Gastroesophageal sphincter (tissue), 4 donors: ENCODE results near the gene TYW1. TPM values are rescaled to one million over a fixed set of nuclear protein-coding genes. Genes with fewer than 3 reads are reported as not detected.
"Not testable (repeated sequence)": the region's sequence is repeated elsewhere in the genome, so short reads cannot be mapped to it uniquely, and the experiment has no call there.

Experiments
- ATAC-seq: fragments of 150-250 bp; one replicate; pipeline ENCODE4 v1.9.1; 2016; ENCODE audit warnings: mild to moderate bottlenecking, moderate library complexity
- H3K27ac ChIP-seq, 4 donors: fragments of 200-600 bp; sonication (generic) in 3 of 4; 1 replicate in 3 of 4; 2 replicates in 1 of 4; pipeline ENCODE4 v1.5.1; 2016 to 2019
- H3K27me3 ChIP-seq: fragments of 200-600 bp; sonication (generic); one replicate; pipeline ENCODE4 v1.5.1; 2019
- H3K36me3 ChIP-seq, 2 donors: fragments of 200-600 bp; sonication (generic); one replicate each; pipeline ENCODE4 v1.5.1; 2019; ENCODE audit warnings: control low read depth in 1 of 2
- H3K4me1 ChIP-seq, 3 donors: fragments of 200-600 bp; sonication (generic); 1 replicate in 2 of 3; 2 replicates in 1 of 3; pipeline ENCODE4 v1.5.1; 2016 to 2019; ENCODE audit warnings: control low read depth in 2 of 3
- H3K4me3 ChIP-seq, 2 donors: fragments of 200-600 bp; sonication (generic); one replicate each; pipeline ENCODE4 v1.5.1; 2019; ENCODE audit warnings: mild to moderate bottlenecking in 1 of 2, moderate library complexity in 1 of 2
- H3K9me3 ChIP-seq, 3 donors: fragments of 200-600 bp; sonication (generic); one replicate each; pipeline ENCODE4 v1.5.1; 2017 to 2019; ENCODE audit warnings: control low read depth in 2 of 3
- CTCF ChIP-seq, 4 experiments: fragments of 200-600 bp in 2 of 4; fragments of 450-650 bp in 2 of 4; sonication (generic) in 1 of 4; IDR thresholded peaks; one replicate each; pipeline ENCODE4 v1.5.1; 2017 to 2019; ENCODE audit warnings: antibody characterized with exemption in 4 of 4, mild to moderate bottlenecking in 2 of 4, moderate library complexity in 2 of 4
- EP300 ChIP-seq: sonication (generic); formaldehyde crosslinking; IDR thresholded peaks from one replicate; pipeline ENCODE4 v1.6.1; 2017; ENCODE audit warnings: antibody characterized with exemption, mild to moderate bottlenecking
- POLR2A ChIP-seq, 2 donors: fragments of 450-650 bp; IDR thresholded peaks; one replicate each; pipeline ENCODE4 v1.6.1; 2017; ENCODE audit warnings: antibody characterized with exemption in 2 of 2, mild to moderate bottlenecking in 2 of 2, moderate library complexity in 1 of 2
- POLR2AphosphoS5 ChIP-seq: sonication (generic); formaldehyde crosslinking; IDR thresholded peaks from one replicate; pipeline ENCODE4 v1.6.1; 2017; ENCODE audit warnings: antibody characterized with exemption
- WGBS, 2 donors: methylation state at CpG; one replicate each; pipeline ENCODE4 v1.1.5; 2018; ENCODE audit warnings: low coverage in 1 of 2; 5-methylcytosine and 5-hydroxymethylcytosine counted together
- total RNA-seq, 4 donors: library from RNA; depleted of rRNA; stranded (reverse); fragments of >200 nt; gene quantifications; one replicate each; pipeline ENCODE4 v1.1.0, GENCODE V29; 2016

The TYW1 gene
- total RNA-seq, 4 donors from 2014 or later = 11.7 to 30.2 (median 14.6) TPM

DNA sequence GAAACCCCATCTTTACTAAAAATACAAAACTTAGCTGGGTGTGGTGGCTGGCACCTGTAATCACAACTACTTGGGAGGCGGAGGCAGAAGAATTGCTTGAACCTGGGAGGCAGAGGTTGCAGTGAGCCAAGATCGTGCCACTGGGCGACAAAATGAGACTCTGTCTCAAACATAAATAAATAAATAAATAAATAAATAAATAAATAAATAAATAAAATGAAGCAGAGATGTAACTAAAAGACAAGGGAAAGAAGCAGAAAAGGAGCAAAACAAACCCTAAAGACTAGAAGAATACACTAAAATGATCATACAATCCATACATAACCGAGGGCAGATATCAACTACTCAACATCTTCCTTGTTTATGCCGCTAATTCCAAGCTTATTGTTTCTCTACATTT lies 209.8 kb downstream of the TYW1 start:
- H3K27me3 ChIP-seq = no peaks in the 10 kb centered on the region
- peaks cover 0 to 8% of the 10 kb centered on the region in 2 donors for H3K36me3 ChIP-seq
- no peak for ATAC-seq
- no peaks in the 10 kb centered on the region for H3K9me3 ChIP-seq
- TF ChIP-seq CTCF (IDR thresholded peaks at IDR 0.05) (no peak), POLR2AphosphoS5 (no peak), EP300 (no peak), POLR2A (IDR thresholded peaks at IDR 0.05) (no peak)
- 96 to 100% methylated on average over 2 of the region's 5 CpGs for WGBS, 2 donors
- H3K4me1 ChIP-seq = no peaks in the 10 kb centered on the region
- H3K27ac ChIP-seq = no peak overlapping the region
- H3K4me3 ChIP-seq = no peak overlapping the region

DNA sequence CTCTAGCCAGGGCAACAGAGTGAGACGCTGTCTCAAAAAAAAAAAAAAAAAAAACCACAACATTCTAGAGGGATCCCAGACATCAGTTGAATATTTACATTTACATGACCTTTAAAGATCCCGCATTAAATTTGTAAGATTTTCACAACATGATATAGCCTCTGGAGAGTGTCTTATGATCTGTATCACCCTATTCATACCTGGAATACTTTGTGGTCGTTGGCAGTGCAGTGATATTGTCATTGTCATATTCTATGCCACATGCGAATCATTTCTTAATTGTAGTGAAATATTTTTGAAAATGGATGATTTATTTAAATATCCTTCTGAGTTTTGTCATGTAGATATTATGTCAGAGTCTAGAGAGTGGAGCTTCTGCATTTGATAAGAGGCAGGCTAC lies 212.0 kb downstream of the TYW1 start:
- peaks cover 0 to 11% of the 10 kb centered on the region in 2 donors for H3K36me3 ChIP-seq
- H3K4me1 ChIP-seq, H3K4me3 ChIP-seq, H3K27me3 ChIP-seq, H3K9me3 ChIP-seq, H3K27ac ChIP-seq, ATAC-seq: not testable (repeated sequence)
- WGBS, 2 donors = 69 to 88% methylated on average over 3 to 4 of the region's 4 CpGs

DNA sequence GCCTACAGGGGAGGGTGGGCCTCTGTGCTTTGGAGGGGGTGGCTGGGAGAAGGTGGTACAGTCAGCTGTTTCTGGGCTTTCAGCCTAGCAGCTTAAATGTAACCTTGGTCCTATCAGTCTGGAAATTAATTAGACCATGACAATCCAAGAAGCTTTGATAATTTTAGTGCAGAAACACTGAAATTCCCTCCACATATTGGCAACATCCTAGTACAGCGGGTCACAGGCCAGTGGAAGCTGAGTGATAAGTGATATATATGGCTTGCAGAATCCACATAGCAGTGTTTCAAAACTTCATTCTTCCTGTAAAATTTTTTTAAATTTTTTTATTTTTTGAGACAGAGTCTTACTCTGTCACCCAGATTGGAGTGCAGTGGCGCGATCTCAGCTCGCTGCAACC lies 212.6 kb downstream of the TYW1 start:
- Histone ChIP-seq H3K27ac (no peak overlapping the region), H3K9me3 (no peaks in the 10 kb centered on the region), H3K27me3 (no peaks in the 10 kb centered on the region), H3K4me3 (no peak overlapping the region), H3K36me3 (peaks cover 0 to 11% of the 10 kb centered on the region in 2 donors), H3K4me1 (no peaks in the 10 kb centered on the region)
- TF ChIP-seq POLR2A (IDR thresholded peaks at IDR 0.05) = no peak
- no peak for TF ChIP-seq EP300
- TF ChIP-seq POLR2AphosphoS5 = no peak
- TF ChIP-seq CTCF (IDR thresholded peaks at IDR 0.05) = no peak
- WGBS, 2 donors = 86 to 96% methylated on average over 1 to 4 of the region's 4 CpGs
- ATAC-seq = no peak

GRCh38 chr7:67210567-67210966 lies 213.9 kb downstream of the TYW1 start:
- WGBS, 2 donors = 91 to 92% methylated on average over 7 of the region's 7 CpGs
- ATAC-seq = no peak

DNA sequence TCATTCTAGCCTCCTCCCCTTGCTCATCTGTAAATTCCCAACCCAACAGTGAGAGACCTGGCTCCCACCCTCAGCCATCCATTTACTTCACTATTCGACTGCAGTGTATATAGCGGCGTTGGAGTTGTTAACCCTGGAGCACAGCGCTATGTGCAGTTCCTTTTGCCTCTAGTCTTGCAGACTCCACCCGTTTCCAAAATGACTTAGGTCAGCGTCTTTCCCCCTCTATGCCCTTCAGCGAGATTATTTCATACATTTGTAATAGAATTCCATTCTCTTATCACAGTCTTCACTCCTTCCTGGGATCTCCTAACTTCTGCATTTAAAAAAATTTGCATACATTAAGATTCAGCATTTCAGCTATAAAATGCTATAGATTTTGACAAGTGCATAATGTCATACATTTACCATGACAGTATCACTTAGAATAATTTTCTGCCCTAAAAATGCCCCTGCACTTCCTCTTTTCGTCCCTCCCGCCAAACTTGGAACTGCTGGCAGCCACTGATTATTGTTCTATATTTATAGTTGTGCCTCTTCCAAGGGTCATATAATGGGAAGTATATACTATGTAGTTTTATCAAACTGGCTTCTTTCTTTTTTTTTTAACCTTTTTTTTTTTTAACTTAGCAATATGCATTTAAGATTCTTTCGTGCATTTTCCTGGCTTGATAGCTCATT lies 215.2 kb downstream of the TYW1 start:
- H3K27ac ChIP-seq, H3K4me1 ChIP-seq, ATAC-seq, H3K36me3 ChIP-seq, H3K27me3 ChIP-seq, H3K9me3 ChIP-seq, H3K4me3 ChIP-seq: not testable (repeated sequence)
- WGBS, 2 donors = 75 to 85% methylated on average over 6 to 10 of the region's 10 CpGs

More at GRCh38 chr7:67210567-67210966, 213.9 kb downstream of the TYW1 start:
- no peaks in the 10 kb centered on the region for H3K27me3 ChIP-seq
- H3K4me1 ChIP-seq = no peaks in the 10 kb centered on the region
- H3K4me3 ChIP-seq = no peak overlapping the region
- H3K27ac ChIP-seq = no peak overlapping the region
- TF ChIP-seq CTCF (IDR thresholded peaks at IDR 0.05) (no peak), POLR2A (IDR thresholded peaks at IDR 0.05) (no peak), EP300 (no peak), POLR2AphosphoS5 (no peak)
- no peaks in the 10 kb centered on the region for H3K9me3 ChIP-seq
- peaks cover 0 to 11% of the 10 kb centered on the region in 2 donors for H3K36me3 ChIP-seq

DNA sequence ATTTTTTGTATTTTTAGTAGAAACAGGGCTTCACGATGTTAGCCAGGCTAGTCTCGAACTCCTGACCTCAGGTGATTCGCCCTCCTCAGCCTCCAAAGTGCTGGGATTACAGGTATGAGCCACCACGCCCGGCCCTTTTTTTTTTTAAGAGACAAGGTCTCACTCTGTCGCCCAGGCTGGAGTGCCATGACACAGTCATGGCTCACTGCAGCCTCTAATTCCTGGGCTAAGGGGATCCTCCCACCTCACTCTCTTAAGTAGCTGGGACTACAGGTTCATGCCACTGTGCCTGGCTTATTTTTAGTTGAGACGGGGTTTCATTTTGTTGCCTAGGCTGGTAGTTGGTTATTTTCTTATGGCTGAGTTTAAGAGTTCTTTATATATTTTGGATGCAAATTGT lies 216.4 kb downstream of the TYW1 start:
- H3K36me3 ChIP-seq, H3K9me3 ChIP-seq, ATAC-seq, H3K27ac ChIP-seq, H3K27me3 ChIP-seq, H3K4me1 ChIP-seq, H3K4me3 ChIP-seq: not testable (repeated sequence)
- 97% methylated on average over 6 of the region's 7 CpGs; no CpG with 5 or more reads in 1 of the 2 donors for WGBS, 2 donors

DNA sequence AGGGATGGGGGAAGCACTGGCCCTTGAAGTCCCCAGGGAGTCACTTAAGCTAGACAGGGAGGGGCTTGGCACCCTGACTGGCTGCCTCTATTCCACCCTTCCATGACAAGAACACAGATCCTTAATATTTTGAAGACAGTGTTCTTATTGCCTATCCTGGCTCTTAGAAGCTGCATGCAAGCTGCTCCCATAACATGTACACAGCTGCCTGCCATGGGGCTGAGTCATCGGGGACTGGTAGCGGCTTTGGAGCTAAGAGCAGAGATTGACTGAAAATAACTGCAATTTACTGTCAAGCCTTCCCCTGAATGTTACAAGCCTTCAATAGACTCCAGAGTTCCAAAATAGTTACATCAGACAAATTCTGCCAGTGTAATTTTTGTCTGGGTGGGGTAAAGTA lies 226.9 kb downstream of the TYW1 start:
- H3K27ac ChIP-seq, H3K4me3 ChIP-seq, H3K9me3 ChIP-seq, H3K27me3 ChIP-seq, H3K36me3 ChIP-seq, H3K4me1 ChIP-seq: not testable (repeated sequence)
- peak; percentile 61 for ATAC-seq
- WGBS, 2 donors = 18% methylated on average over 2 of the region's 2 CpGs; no CpG with 5 or more reads in 1 of the 2 donors

GRCh38 chr7:67226340-67226907 lies 229.8 kb downstream of the TYW1 start:
- H3K9me3 ChIP-seq, H3K27me3 ChIP-seq, H3K27ac ChIP-seq, H3K4me3 ChIP-seq, H3K36me3 ChIP-seq, ATAC-seq, H3K4me1 ChIP-seq: not testable (repeated sequence)
- WGBS, 2 donors = 41 to 64% methylated on average over 4 to 5 of the region's 5 CpGs

DNA sequence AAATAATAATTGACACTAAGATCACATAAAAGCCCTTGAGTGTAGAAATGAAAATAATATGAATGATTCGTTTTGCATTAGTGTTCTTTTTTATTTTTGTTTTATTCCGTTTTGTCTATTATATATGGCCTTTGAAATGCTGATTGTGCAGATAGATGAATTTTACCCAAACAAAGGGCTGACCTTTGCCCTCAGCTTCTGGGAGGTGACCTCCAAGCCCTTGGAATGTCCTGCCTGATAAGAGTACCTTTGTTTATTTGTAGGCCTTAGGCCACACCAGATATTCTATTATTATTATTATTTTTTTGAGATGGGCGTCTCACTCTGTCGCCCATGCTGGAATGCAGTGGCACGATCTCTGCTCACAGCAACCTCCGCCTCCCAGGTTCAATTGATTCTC lies 230.3 kb downstream of the TYW1 start:
- H3K27ac ChIP-seq, H3K4me3 ChIP-seq, ATAC-seq, H3K36me3 ChIP-seq, H3K4me1 ChIP-seq, H3K27me3 ChIP-seq, H3K9me3 ChIP-seq: not testable (repeated sequence)
- WGBS, 2 donors = 92 to 100% methylated on average over 4 to 5 of the region's 6 CpGs

DNA sequence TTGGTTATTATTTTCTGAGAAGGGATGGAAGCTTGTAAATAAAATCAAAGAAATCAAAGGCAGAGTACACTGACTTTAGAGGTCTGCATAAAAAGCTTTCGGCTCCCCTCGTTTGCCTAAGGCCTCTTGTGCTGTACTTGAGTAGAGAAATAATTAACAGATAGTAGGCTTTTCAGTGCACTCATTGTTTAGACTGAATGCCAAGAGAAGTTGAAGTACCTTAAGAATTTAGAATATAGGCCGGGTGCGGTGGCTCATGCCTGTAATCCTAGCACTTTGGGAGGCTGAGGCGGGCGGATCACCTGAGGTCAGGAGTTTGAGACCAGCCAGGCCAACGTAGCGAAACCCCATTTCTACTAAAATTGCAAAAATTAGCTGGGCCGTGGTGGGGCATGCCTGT lies 232.4 kb downstream of the TYW1 start:
- not testable (repeated sequence) for ATAC-seq, H3K27ac ChIP-seq

More for the DNA sequence above, 232.4 kb downstream of the TYW1 start:
- not testable (repeated sequence) for H3K4me1 ChIP-seq, H3K4me3 ChIP-seq, H3K27me3 ChIP-seq, H3K9me3 ChIP-seq, H3K36me3 ChIP-seq
- 72 to 90% methylated on average over 2 to 8 of the region's 9 CpGs for WGBS, 2 donors
